Measurements from ENCODE around the gene BSX.

The BSX gene

GRCh38 chr11:122954455-122954854 is 27.2 kb downstream of the BSX start:
- DNase-seq (ENCODE audit: low spot score): no peak

- DNase-seq (ENCODE audit: low spot score): no peak
Observed at GRCh38 chr11:122951211-122951610, 30.4 kb downstream of the BSX start.

GRCh38 chr11:122938557-122938956 is 43.1 kb downstream of the BSX start:
- DNase-seq (ENCODE audit: low spot score): no peak

DNA sequence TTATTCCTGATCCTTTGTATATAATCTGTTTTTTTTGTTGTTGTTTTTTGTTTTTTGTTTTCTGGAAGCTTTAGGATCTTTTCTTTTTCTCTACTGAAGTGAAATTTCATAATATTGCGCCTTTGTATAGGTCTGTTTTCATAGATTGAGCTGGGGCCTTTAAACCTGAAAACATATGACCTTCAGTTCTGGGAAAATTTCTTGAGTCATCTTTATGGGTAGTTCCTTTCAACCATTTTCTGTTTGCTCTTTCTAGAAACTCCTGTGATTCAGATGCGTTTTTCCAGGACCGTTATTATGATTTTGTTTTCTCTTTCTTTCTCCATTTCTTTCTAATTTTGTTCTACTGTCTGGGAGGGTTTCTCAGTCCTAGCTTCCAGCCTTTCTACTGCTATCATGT is 43.7 kb downstream of the BSX start:
- no peak for DNase-seq (ENCODE audit: low spot score)

- DNase-seq (ENCODE audit: low spot score): no peak
Observed at GRCh38 chr11:122933416-122933815, 48.2 kb downstream of the BSX start.

- no peak for DNase-seq (ENCODE audit: low spot score)
Observed at GRCh38 chr11:122931510-122931909, 50.1 kb downstream of the BSX start.
